ENCODE measurements around the gene C1QTNF8. TPM values are rescaled to one million over a fixed set of nuclear protein-coding genes. Genes with fewer than 3 reads are reported as not detected.

Gene C1QTNF8
- total RNA-seq, 1 experiment from 2014 or later = 0.39 TPM

DNA sequence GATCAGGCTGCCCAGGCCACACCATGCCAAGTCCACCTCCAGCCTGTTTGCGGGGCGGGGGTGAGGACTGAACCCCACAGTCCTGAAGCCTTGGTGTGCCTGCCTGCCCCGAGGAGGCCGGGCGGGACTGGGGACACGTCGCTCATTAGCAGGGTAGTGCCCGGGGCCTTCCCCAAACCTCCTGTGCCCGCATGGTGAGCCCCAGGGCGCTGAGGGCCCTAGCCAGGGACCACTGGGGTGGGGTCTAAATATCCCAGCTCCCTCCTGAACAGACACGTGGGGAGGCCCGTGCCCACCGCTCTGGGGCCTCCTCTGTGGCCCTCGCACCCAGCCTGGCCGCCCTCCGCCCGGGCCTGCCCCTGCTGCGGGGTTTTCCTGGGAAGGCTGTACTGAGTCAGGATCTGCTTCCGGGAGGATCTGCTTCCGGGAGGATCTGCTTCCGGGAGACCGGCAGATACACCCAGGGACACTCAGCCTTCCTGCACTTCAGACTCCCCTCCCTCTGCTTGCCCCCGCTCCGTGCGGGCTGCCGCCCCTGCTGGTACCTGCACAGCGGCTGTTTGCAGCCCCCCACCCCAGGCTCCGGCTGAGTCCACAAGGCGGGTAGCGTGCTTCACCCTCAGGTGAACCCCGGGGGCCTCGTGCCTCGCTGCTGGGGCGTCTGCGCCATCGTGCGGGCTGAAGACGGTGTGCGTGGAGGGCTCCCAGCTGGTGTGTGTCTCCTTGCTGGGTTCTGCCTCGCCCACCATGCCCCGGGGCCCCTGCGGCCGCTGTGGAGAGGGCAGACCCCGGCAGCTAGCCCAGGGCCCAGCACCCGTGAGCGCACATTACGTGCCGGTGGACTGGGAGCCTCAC lies 33.3 kb upstream of the C1QTNF8 start:
- ChIA-PET POLR2A (no interaction called here), CTCF (no interaction called here)
- Histone ChIP-seq H3K27ac (ENCODE audit: low read length) (no peak overlapping the region), H3K27me3 (ENCODE audit: control insufficient read depth, insufficient read depth, low read length) (no peaks in the 10 kb centered on the region), H3K36me3 (ENCODE audit: control insufficient read depth, insufficient read depth, low read length) (no peaks in the 10 kb centered on the region), H3K4me3 (ENCODE audit: low read depth in 2 of 2, low read length in 2 of 2) (no peak overlapping the region), H3K9me3 (ENCODE audit: control insufficient read depth, insufficient read depth, low read depth, low read length) (no peaks in the 10 kb centered on the region), H3K4me1 (ENCODE audit: control insufficient read depth, insufficient read depth, low read length) (peaks cover 10% of the 10 kb centered on the region; the same call in 1 of the 2 replicates)
- in situ Hi-C loops (cut with HindIII; ENCODE audit: low pct_unique_long_range_greater_than_20kb, low sequenced_read_pairs) (no loop called here), intact Hi-C loops (cut with micrococcal nuclease; ENCODE audit: unreplicated experiment) (no loop called here)
- TF ChIP-seq SIN3A (IDR thresholded peaks at IDR 0.05; ENCODE audit: borderline replicate concordance, insufficient read depth, low read depth, low read length) = no peak
- no TSS peak for BruUV-seq (replicated peaks)
- no peak for ATAC-seq
- no peak for DNase-seq (ENCODE audit: low read depth, low spot score)

DNA sequence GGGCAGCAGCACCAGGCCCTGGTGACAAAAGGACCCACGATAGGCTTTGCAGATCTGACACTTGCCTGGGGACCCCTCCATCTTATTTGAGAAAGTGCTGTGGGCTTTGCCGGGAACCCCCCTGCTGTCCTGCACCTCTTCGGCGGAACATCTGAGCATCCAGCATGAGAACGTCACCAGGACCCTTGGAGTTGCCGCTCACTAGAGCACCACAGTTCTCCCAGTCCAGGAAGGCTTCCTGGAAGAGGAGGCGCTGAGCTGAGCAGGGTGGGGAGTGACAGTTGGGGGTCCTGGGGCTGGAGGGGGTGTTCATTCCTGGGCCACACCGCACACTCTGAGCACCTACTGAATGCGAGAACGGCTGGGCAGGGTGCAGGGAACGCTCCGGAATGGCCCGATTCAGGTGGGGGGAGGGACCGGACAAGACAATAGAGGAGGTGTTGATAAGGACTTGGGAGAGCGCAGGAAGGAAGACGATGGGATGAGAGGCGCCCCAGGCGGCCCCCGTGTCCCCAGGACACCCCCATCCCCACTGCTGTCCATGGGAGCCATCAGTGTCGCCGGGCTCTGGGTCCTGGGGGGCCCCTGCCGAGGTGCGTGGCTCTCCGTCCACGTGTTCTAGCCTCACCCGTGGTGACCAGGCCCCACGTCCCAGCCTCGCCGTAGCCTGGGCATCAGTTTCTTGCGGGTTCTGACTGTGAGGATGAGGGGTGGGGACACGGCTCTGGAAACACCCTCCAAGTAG lies 32.1 kb upstream of the C1QTNF8 start:
- in situ Hi-C loops (cut with HindIII; ENCODE audit: low pct_unique_long_range_greater_than_20kb, low sequenced_read_pairs) (no loop called here), intact Hi-C loops (cut with micrococcal nuclease; ENCODE audit: unreplicated experiment) (no loop called here)
- CTCF ChIA-PET = no interaction called here
- Histone ChIP-seq H3K4me1 (ENCODE audit: control insufficient read depth, insufficient read depth, low read length) (peaks cover 10% of the 10 kb centered on the region), H3K4me3 (ENCODE audit: low read depth in 2 of 2, low read length in 2 of 2) (no peak overlapping the region), H3K27me3 (ENCODE audit: control insufficient read depth, insufficient read depth, low read length) (no peaks in the 10 kb centered on the region), H3K27ac (ENCODE audit: low read length) (no peak overlapping the region), H3K9me3 (ENCODE audit: control insufficient read depth, insufficient read depth, low read depth, low read length) (no peaks in the 10 kb centered on the region), H3K36me3 (ENCODE audit: control insufficient read depth, insufficient read depth, low read length) (no peaks in the 10 kb centered on the region)
- no peak for DNase-seq (ENCODE audit: low read depth, low spot score)
- BruUV-seq (replicated peaks) = no TSS peak
- POLR2A ChIA-PET = no interaction called here
- no peak for ATAC-seq
- TF ChIP-seq TCF7L2 (IDR thresholded peaks at IDR 0.05; ENCODE audit: low read depth, low read length) (no peak), POLR2AphosphoS5 (IDR thresholded peaks at IDR 0.05; ENCODE audit: low read depth, low read length) (no peak), SIN3A (IDR thresholded peaks at IDR 0.05; ENCODE audit: borderline replicate concordance, insufficient read depth, low read depth, low read length) (no peak)
- TF ChIP-seq, protein P1, sequence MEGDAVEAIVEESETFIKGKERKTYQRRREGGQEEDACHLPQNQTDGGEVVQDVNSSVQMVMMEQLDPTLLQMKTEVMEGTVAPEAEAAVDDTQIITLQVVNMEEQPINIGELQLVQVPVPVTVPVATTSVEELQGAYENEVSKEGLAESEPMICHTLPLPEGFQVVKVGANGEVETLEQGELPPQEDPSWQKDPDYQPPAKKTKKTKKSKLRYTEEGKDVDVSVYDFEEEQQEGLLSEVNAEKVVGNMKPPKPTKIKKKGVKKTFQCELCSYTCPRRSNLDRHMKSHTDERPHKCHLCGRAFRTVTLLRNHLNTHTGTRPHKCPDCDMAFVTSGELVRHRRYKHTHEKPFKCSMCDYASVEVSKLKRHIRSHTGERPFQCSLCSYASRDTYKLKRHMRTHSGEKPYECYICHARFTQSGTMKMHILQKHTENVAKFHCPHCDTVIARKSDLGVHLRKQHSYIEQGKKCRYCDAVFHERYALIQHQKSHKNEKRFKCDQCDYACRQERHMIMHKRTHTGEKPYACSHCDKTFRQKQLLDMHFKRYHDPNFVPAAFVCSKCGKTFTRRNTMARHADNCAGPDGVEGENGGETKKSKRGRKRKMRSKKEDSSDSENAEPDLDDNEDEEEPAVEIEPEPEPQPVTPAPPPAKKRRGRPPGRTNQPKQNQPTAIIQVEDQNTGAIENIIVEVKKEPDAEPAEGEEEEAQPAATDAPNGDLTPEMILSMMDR (IDR thresholded peaks at IDR 0.05) = no peak
- TF ChIP-seq, protein P2, sequence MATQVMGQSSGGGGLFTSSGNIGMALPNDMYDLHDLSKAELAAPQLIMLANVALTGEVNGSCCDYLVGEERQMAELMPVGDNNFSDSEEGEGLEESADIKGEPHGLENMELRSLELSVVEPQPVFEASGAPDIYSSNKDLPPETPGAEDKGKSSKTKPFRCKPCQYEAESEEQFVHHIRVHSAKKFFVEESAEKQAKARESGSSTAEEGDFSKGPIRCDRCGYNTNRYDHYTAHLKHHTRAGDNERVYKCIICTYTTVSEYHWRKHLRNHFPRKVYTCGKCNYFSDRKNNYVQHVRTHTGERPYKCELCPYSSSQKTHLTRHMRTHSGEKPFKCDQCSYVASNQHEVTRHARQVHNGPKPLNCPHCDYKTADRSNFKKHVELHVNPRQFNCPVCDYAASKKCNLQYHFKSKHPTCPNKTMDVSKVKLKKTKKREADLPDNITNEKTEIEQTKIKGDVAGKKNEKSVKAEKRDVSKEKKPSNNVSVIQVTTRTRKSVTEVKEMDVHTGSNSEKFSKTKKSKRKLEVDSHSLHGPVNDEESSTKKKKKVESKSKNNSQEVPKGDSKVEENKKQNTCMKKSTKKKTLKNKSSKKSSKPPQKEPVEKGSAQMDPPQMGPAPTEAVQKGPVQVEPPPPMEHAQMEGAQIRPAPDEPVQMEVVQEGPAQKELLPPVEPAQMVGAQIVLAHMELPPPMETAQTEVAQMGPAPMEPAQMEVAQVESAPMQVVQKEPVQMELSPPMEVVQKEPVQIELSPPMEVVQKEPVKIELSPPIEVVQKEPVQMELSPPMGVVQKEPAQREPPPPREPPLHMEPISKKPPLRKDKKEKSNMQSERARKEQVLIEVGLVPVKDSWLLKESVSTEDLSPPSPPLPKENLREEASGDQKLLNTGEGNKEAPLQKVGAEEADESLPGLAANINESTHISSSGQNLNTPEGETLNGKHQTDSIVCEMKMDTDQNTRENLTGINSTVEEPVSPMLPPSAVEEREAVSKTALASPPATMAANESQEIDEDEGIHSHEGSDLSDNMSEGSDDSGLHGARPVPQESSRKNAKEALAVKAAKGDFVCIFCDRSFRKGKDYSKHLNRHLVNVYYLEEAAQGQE (IDR thresholded peaks at IDR 0.05; ENCODE audit: insufficient read depth in 1 of 2, low read depth in 2 of 2, low read length in 1 of 2) = no peak
